HEK293 (cell line): Measurements from ENCODE around the gene AQP5.
A peak's percentile ranks its signal among the peaks of the same experiment; 100 is the strongest.

ENCODE experiments used
- CTCF ChIA-PET: fragments of 350-600 bp; formaldehyde crosslinking; extraction: SDS; loops from one replicate; lab custom pipeline; 2021; ENCODE audit warnings: antibody characterized with exemption; lab: Yijun Ruan, JAX
- POLR2A ChIA-PET: fragments of 300-600 bp; formaldehyde crosslinking; extraction: SDS; loops from one replicate; lab custom pipeline; 2020; ENCODE audit warnings: antibody characterized with exemption, inconsistent platforms; lab: Yijun Ruan, JAX
- H3K27ac ChIP-seq: fragments of 200-500 bp; sonication (Bioruptor generic); 2 replicates; pipeline ENCODE4 v1.5.1; 2014; ENCODE audit warnings: low read depth, low read length, control low read depth, inconsistent platforms; ENCODE audit errors: extremely low read depth
- H3K36me3 ChIP-seq, 2 experiments: fragments of 200-500 bp in 1 of 2; sonication (Bioruptor generic) in 1 of 2; 1 replicate in 1 of 2; 2 replicates in 1 of 2; pipeline ENCODE4 v1.5.1; 2014 to 2017; ENCODE audit warnings: inconsistent platforms in 2 of 2, low read length in 2 of 2; ENCODE audit not compliant: control insufficient read depth in 2 of 2, insufficient read depth in 1 of 2
- H3K4me1 ChIP-seq: fragments of 200-500 bp; sonication (Bioruptor generic); 2 replicates; pipeline ENCODE4 v1.5.1; 2014; ENCODE audit warnings: mild to moderate bottlenecking, low read length, inconsistent platforms; ENCODE audit not compliant: control insufficient read depth, insufficient read depth
- H3K4me3 ChIP-seq: 2 replicates; pipeline ENCODE4 v1.5.1; 2011; ENCODE audit warnings: low read depth, mild to moderate bottlenecking, control low read depth, low read length, moderate library complexity
- H3K9me3 ChIP-seq: fragments of 200-500 bp; sonication (Bioruptor generic); 2 replicates; pipeline ENCODE4 v1.5.1; 2014; ENCODE audit warnings: low read depth, low read length, inconsistent platforms; ENCODE audit not compliant: control insufficient read depth, insufficient read depth
- OSR2 ChIP-seq: fragments of 450-650 bp; formaldehyde crosslinking; IDR thresholded peaks from 2 replicates; pipeline ENCODE4 v1.5.1; 2016; ENCODE audit warnings: missing biosample characterization, missing genetic modification characterization
- PRDM6 ChIP-seq: fragments of 450-650 bp; formaldehyde crosslinking; IDR thresholded peaks from 2 replicates; pipeline ENCODE4 v1.5.1; 2017; ENCODE audit warnings: missing biosample characterization, missing genetic modification characterization
- REST ChIP-seq: fragments of 450-650 bp; formaldehyde crosslinking; IDR thresholded peaks from 2 replicates; pipeline ENCODE4 v1.5.1; 2016; ENCODE audit warnings: missing biosample characterization, missing genetic modification characterization
- ZBTB20 ChIP-seq: fragments of 450-650 bp; formaldehyde crosslinking; IDR thresholded peaks from 2 replicates; pipeline ENCODE4 v1.5.1; 2016; ENCODE audit warnings: missing biosample characterization, missing genetic modification characterization
- ZBTB6 ChIP-seq: fragments of 450-650 bp; formaldehyde crosslinking; IDR thresholded peaks from 2 replicates; pipeline ENCODE4 v1.5.1; 2017; ENCODE audit warnings: missing biosample characterization, missing genetic modification characterization
- ZNF138 ChIP-seq: fragments of 450-650 bp; formaldehyde crosslinking; IDR thresholded peaks from 2 replicates; pipeline ENCODE4 v1.5.1; 2016; ENCODE audit warnings: missing biosample characterization, missing genetic modification characterization, borderline replicate concordance
- ZNF19 ChIP-seq: fragments of 450-650 bp; formaldehyde crosslinking; IDR thresholded peaks from 2 replicates; pipeline ENCODE4; 2016; ENCODE audit warnings: missing biosample characterization, missing genetic modification characterization, low read depth
- ZNF221 ChIP-seq: fragments of 450-650 bp; formaldehyde crosslinking; IDR thresholded peaks from 2 replicates; pipeline ENCODE4 v1.5.1; 2017; ENCODE audit warnings: missing biosample characterization, missing genetic modification characterization, borderline replicate concordance
- ZNF23 ChIP-seq: fragments of 450-650 bp; formaldehyde crosslinking; IDR thresholded peaks from 2 replicates; pipeline ENCODE4 v1.5.1; 2016; ENCODE audit warnings: missing biosample characterization, missing genetic modification characterization, borderline replicate concordance
- ZNF335 ChIP-seq: fragments of 450-650 bp; formaldehyde crosslinking; conservative IDR thresholded peaks from 2 replicates; pipeline ENCODE4 v1.5.1; 2016; ENCODE audit warnings: missing biosample characterization, missing genetic modification characterization
- ZNF366 ChIP-seq: fragments of 450-650 bp; formaldehyde crosslinking; conservative IDR thresholded peaks from 2 replicates; pipeline ENCODE4 v1.5.1; 2016; ENCODE audit warnings: missing biosample characterization, missing genetic modification characterization
- ZNF48 ChIP-seq: fragments of 450-650 bp; formaldehyde crosslinking; IDR thresholded peaks from 2 replicates; pipeline ENCODE4 v1.5.1; 2016; ENCODE audit warnings: missing biosample characterization, missing genetic modification characterization
- ZNF529 ChIP-seq: fragments of 450-650 bp; formaldehyde crosslinking; IDR thresholded peaks from 2 replicates; pipeline ENCODE4 v1.5.1; 2017; ENCODE audit warnings: missing genetic modification characterization, missing biosample characterization; ENCODE audit not compliant: insufficient replicate concordance
- ZNF530 ChIP-seq: fragments of 450-650 bp; formaldehyde crosslinking; IDR thresholded peaks from 2 replicates; pipeline ENCODE4 v1.5.1; 2016; ENCODE audit warnings: low read depth, missing biosample characterization, missing genetic modification characterization
- ZNF571 ChIP-seq: fragments of 450-650 bp; formaldehyde crosslinking; IDR thresholded peaks from 2 replicates; pipeline ENCODE4 v1.5.0; 2017; ENCODE audit warnings: missing biosample characterization, missing genetic modification characterization
- ZNF837 ChIP-seq: fragments of 450-650 bp; formaldehyde crosslinking; IDR thresholded peaks from 2 replicates; pipeline ENCODE4 v1.5.1; 2016; ENCODE audit warnings: missing biosample characterization, missing genetic modification characterization
- ZNF843 ChIP-seq: fragments of 450-650 bp; formaldehyde crosslinking; IDR thresholded peaks from 2 replicates; pipeline ENCODE4 v1.5.1; 2016; ENCODE audit warnings: missing biosample characterization, missing genetic modification characterization

The AQP5 gene

GRCh38 chr12:49929581-49929980 lies 32.1 kb upstream of the AQP5 start:
- H3K4me1 ChIP-seq: no peaks in the 10 kb centered on the region
- H3K36me3 ChIP-seq: no peaks in the 10 kb centered on the region
- H3K4me3 ChIP-seq: no peak overlapping the region
- no peak overlapping the region for H3K27ac ChIP-seq
- ChIA-PET CTCF (interaction anchor here (1.2 to 4.8 kb wide), 4 partner anchors 14 to 62 kb away, joined by 3 to 29 read pairs (median 8); no protein-coding TSS in a partner anchor), POLR2A (no interaction called here)
- no peaks in the 10 kb centered on the region for H3K9me3 ChIP-seq
- TF ChIP-seq ZNF138 (tag by site-specific recombination) (no peak), ZNF221 (tag by site-specific recombination) (no peak), ZNF571 (tag by site-specific recombination) (no peak), ZNF366 (no peak), ZNF19 (tag by site-specific recombination) (no peak), PRDM6 (tag by site-specific recombination) (no peak), ZBTB20 (tag by site-specific recombination) (no peak), ZNF530 (tag by site-specific recombination) (no peak), ZBTB6 (tag by site-specific recombination) (no peak), ZNF529 (tag by site-specific recombination) (no peak), ZNF843 (tag by site-specific recombination) (no peak), ZNF23 (no peak)

GRCh38 chr12:49930515-49931288 lies 31.0 kb upstream of the AQP5 start:
- CTCF ChIA-PET: interaction anchor here (0.5 to 4.8 kb wide), 5 partner anchors 13 to 92 kb away, joined by 4 to 29 read pairs (median 5); no protein-coding TSS in a partner anchor
- TF ChIP-seq REST (no peak), ZNF335 (tag by site-specific recombination) (peak; percentile 75)
- POLR2A ChIA-PET: no interaction called here

GRCh38 chr12:49932023-49932422 lies 29.6 kb upstream of the AQP5 start:
- ChIA-PET POLR2A (no interaction called here), CTCF (interaction anchor here (0.7 to 3.7 kb wide), 5 partner anchors 8 to 138 kb away, joined by 3 to 11 read pairs (median 3); no protein-coding TSS in a partner anchor)
- H3K4me1 ChIP-seq: no peaks in the 10 kb centered on the region
- TF ChIP-seq ZNF48 (no peak), ZNF837 (tag by site-specific recombination) (no peak), OSR2 (tag by site-specific recombination) (no peak)
- no peak overlapping the region for H3K4me3 ChIP-seq
- no peak overlapping the region for H3K27ac ChIP-seq
- no peaks in the 10 kb centered on the region for H3K9me3 ChIP-seq
- H3K36me3 ChIP-seq: no peaks in the 10 kb centered on the region

More at GRCh38 chr12:49930515-49931288, 31.0 kb upstream of the AQP5 start:
- no peaks in the 10 kb centered on the region for H3K4me1 ChIP-seq
- no peaks in the 10 kb centered on the region for H3K36me3 ChIP-seq
- no peak overlapping the region for H3K27ac ChIP-seq
- no peak overlapping the region for H3K4me3 ChIP-seq
- H3K9me3 ChIP-seq: no peaks in the 10 kb centered on the region
